Progenitor cell of endocrine pancreas (in vitro differentiated cells): Measurements from ENCODE around the gene METTL8. TPM values are rescaled to one million over a fixed set of nuclear protein-coding genes. Genes with fewer than 3 reads are reported as not detected.
"Not testable (repeated sequence)": the region's sequence is repeated elsewhere in the genome, so short reads cannot be mapped to it uniquely, and the experiment has no call there.

Experiments
- DNase-seq: peaks from one replicate; pipeline ENCODE4 v3.0.0; 2021; ENCODE audit warnings: low spot score; ENCODE audit not compliant: unreplicated experiment
- H3K27ac Mint-ChIP-seq: 2 replicates; pipeline ENCODE4 v1.8.0; 2021; ENCODE audit warnings: mild to moderate bottlenecking, moderate library complexity, mixed read lengths
- H3K27me3 Mint-ChIP-seq: 2 replicates; pipeline ENCODE4 v1.8.0; 2021; ENCODE audit warnings: mixed read lengths
- H3K36me3 Mint-ChIP-seq: 2 replicates; pipeline ENCODE4 v1.8.0; 2022; ENCODE audit warnings: mixed read lengths; ENCODE audit not compliant: insufficient read depth
- H3K4me1 Mint-ChIP-seq: 2 replicates; pipeline ENCODE4 v1.8.0; 2021; ENCODE audit warnings: low read depth, mixed read lengths
- H3K4me3 Mint-ChIP-seq: 2 replicates; pipeline ENCODE4 v1.8.0; 2021; ENCODE audit warnings: low read depth, mild to moderate bottlenecking, moderate library complexity, mixed read lengths
- H3K9me3 Mint-ChIP-seq: 2 replicates; pipeline ENCODE4 v1.8.0; 2021; ENCODE audit warnings: low read depth, mixed read lengths
- total RNA-seq: library from RNA; stranded (reverse); gene quantifications from 2 replicates; pipeline ENCODE4 v1.2.1, GENCODE V29; 2021
- TF ChIP-seq, protein P1 (sequence below): fragments of 200-600 bp; sonication (generic); IDR thresholded peaks from one replicate; pipeline ENCODE4 v1.5.0; 2021; ENCODE audit warnings: antibody characterized with exemption, mild to moderate bottlenecking; ENCODE audit not compliant: unreplicated experiment

The METTL8 gene
- total RNA-seq, 1 donor from 2014 or later = 26.9 TPM

DNA sequence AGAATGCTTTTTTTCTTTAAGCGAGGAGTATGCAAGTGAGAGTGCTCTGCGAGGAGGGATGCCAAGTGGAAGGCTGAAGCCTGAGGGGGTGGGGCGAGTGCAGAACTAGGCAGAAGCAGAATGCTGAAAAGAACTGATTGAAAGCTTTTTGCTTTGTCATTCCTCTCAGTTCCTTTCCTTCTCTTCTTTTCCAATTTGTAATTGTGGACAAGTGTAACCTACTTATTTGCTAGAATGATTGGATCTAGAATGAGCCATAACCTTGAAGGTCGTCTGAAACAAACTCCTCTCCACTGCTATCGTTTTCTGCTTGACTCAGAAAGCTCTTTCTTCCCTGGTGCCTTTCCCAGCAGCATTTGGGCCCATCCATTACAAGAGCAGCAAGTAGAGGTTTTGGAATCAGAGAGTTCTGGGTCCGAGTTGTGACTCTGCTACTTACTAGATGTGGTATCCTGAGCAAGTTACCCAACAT is 115.3 kb downstream of the METTL8 start:
- H3K36me3 Mint-ChIP-seq = peaks cover 9% of the 10 kb centered on the region

DNA sequence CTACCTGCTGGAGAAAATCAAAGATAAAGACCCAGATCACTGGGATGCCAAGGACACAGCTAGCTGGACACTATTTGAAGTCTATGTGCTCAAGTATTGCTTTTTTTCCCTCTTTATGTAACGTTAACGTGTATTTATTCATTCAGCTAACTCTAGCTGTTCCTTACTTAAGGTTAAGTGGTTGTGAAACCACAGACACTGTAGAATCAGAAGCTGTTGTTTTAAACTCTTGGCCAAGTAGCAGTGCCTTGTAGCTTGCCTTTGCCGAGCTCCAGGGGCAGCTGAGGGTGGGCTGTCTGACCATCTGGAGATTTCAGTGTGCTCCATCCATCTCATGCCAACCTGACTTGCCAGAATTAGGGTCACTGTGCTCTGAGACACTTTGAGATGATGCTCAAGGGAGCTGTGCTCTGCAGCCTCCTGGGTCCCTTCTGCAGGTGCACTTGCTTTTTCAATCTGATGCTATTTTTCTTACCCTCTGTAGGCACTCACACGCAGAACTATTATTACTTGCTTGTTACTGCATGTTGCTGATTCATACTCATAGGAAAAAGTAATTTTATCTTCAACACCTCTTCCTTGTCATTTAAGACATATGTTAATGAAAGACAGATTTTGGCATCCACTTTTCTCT is 116.2 kb downstream of the METTL8 start:
- Mint-ChIP-seq H3K9me3 (peaks cover 4% of the 10 kb centered on the region), H3K36me3 (peaks cover 11% of the 10 kb centered on the region), H3K27me3 (peaks cover 16% of the 10 kb centered on the region), H3K4me1 (peaks cover 7% of the 10 kb centered on the region), H3K27ac (no peak overlapping the region), H3K4me3 (no peak overlapping the region)
- DNase-seq = no peak
- TF ChIP-seq, protein P1, sequence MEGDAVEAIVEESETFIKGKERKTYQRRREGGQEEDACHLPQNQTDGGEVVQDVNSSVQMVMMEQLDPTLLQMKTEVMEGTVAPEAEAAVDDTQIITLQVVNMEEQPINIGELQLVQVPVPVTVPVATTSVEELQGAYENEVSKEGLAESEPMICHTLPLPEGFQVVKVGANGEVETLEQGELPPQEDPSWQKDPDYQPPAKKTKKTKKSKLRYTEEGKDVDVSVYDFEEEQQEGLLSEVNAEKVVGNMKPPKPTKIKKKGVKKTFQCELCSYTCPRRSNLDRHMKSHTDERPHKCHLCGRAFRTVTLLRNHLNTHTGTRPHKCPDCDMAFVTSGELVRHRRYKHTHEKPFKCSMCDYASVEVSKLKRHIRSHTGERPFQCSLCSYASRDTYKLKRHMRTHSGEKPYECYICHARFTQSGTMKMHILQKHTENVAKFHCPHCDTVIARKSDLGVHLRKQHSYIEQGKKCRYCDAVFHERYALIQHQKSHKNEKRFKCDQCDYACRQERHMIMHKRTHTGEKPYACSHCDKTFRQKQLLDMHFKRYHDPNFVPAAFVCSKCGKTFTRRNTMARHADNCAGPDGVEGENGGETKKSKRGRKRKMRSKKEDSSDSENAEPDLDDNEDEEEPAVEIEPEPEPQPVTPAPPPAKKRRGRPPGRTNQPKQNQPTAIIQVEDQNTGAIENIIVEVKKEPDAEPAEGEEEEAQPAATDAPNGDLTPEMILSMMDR = no peak

More for the DNA sequence above, 115.3 kb downstream of the METTL8 start:
- Mint-ChIP-seq H3K4me3 (no peak overlapping the region), H3K9me3 (peaks cover 4% of the 10 kb centered on the region), H3K27ac (no peak overlapping the region), H3K27me3 (peaks cover 16% of the 10 kb centered on the region), H3K4me1 (peaks cover 7% of the 10 kb centered on the region)
- TF ChIP-seq, protein P1 = no peak
- DNase-seq = no peak

DNA sequence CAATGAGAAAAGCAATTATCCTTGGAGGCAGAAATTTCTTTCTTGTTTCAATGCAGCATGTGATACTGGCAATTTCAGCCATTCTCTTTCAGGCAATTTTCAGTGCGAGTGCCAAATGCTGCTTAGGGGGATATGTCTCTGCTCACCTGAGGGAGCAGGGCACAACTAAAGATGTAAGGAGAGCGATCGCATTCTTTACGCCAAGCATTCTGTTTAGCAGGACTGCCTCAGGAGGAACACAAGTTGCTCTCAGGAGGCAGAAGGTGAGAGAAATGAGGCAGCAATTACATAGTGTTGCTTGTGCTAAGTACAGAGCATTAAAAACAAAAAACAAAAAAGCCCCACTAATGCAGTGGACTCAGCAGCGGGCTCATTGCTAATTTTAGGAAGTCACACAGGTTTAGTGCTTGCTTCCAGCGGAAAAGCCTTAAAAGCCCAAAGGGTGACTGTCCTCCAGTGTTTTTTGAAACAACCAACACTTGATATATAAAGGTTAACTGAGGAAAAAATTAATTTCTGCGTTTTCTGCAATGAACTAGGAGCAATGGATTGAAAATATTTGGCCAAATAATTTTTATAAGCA is 116.9 kb downstream of the METTL8 start:
- Mint-ChIP-seq H3K4me1 (peaks cover 7% of the 10 kb centered on the region), H3K4me3 (no peak overlapping the region), H3K27me3 (peaks cover 16% of the 10 kb centered on the region), H3K9me3 (peaks cover 6% of the 10 kb centered on the region), H3K36me3 (peaks cover 13% of the 10 kb centered on the region), H3K27ac (no peak overlapping the region)
- TF ChIP-seq, protein P1 = no peak
- no peak for DNase-seq

DNA sequence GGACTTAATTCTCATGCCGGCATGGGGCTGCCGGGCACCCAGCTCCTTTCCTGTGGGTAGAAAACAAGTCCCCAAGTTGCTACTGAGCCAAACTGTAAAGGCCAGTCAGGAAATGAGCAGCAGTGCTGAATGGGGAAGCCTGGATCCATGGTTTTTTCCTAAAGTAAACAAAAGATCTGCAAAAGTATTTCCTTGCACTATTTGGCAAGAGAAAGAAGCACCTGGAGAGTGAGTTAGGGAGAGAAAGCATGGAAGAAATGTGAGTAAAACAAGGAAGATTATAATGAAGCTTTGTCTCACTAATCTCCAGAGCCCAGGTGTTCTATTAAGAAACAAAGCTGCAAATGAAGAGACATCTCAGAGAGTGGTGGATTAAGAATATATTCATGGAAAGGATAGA is 117.6 kb downstream of the METTL8 start:
- Mint-ChIP-seq H3K9me3 (peaks cover 12% of the 10 kb centered on the region), H3K4me3 (no peak overlapping the region), H3K4me1 (peaks cover 7% of the 10 kb centered on the region), H3K27me3 (peaks cover 16% of the 10 kb centered on the region), H3K27ac (no peak overlapping the region), H3K36me3 (peaks cover 14% of the 10 kb centered on the region)
- TF ChIP-seq, protein P1 = no peak
- no peak for DNase-seq

DNA sequence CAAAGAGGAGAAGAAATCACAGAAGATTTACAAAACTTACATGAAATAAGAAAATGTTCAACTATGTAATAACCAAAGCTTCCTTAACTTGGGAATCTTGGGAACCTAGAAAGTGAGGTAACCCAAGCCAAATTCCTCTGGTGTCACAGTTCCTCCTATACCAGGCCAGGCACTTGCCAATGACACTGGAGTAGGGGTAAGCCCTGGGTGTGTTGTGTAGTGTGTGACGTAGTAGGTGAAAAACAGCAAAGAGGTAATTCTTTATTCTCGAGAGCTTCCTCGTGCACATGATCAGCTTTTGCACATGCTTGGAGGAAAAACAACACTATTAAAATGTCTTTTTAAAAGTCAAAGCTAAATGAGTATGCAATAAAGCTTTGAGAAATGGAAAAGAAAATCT is 118.0 kb downstream of the METTL8 start:
- peaks cover 15% of the 10 kb centered on the region for H3K36me3 Mint-ChIP-seq
- H3K27ac Mint-ChIP-seq = no peak overlapping the region
- H3K4me3 Mint-ChIP-seq = no peak overlapping the region
- no peak for DNase-seq
- peaks cover 13% of the 10 kb centered on the region for H3K27me3 Mint-ChIP-seq
- H3K9me3 Mint-ChIP-seq = peaks cover 16% of the 10 kb centered on the region
- TF ChIP-seq, protein P1 = no peak
- H3K4me1 Mint-ChIP-seq = peaks cover 7% of the 10 kb centered on the region

DNA sequence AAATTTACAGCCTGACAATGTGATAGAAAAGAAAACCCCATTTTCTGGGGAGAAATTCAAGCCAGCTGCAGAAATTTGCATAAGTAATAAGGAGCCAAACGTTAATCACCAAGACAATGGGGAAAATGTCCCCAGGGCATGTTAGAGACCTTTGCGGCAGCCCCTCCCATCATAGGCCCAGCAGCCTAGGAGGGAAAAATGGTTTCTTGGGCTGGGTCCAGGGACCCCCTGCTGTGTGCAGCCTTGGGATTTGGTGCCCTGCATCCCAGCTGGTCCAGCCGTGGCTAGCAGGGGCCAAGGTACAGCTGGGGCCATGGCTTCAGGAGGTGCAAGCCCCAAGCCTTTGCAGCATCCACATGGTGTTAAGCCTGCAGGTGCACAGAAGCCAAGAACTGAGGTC is 121.6 kb downstream of the METTL8 start:
- DNase-seq, H3K4me3 Mint-ChIP-seq, H3K27ac Mint-ChIP-seq: not testable (repeated sequence)

DNA sequence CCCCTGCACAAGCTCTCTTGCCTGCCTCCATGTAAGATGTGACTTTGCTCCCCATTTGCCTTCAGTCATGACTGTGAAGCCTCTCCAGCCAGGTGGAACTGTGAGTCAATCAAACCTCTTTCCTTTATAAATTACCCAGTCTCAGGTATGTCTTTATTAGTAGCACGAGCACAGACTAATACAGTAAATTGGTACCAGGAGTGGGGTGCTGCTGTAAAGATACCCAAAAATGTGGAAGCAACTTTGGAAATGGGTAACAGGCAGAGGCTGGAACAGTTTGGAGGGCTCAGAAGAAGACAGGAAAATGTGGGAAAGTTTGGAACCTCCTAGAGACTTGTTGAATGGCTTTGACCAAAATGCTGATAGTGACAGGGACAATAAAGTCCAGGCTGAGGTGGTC is 122.2 kb downstream of the METTL8 start:
- not testable (repeated sequence) for H3K27ac Mint-ChIP-seq
- peaks cover 14% of the 10 kb centered on the region for H3K36me3 Mint-ChIP-seq
- peaks cover 16% of the 10 kb centered on the region for H3K9me3 Mint-ChIP-seq

More for the DNA sequence above, 121.6 kb downstream of the METTL8 start:
- not testable (repeated sequence) for H3K27me3 Mint-ChIP-seq, H3K4me1 Mint-ChIP-seq
- H3K36me3 Mint-ChIP-seq = peaks cover 14% of the 10 kb centered on the region
- H3K9me3 Mint-ChIP-seq = peaks cover 16% of the 10 kb centered on the region

More for the DNA sequence above, 122.2 kb downstream of the METTL8 start:
- not testable (repeated sequence) for H3K4me3 Mint-ChIP-seq, H3K27me3 Mint-ChIP-seq, H3K4me1 Mint-ChIP-seq, DNase-seq
